Tibial artery (tissue), 4 donors: ENCODE results near the gene ZNF831.

ENCODE experiments used
- DNase-seq, 2 donors: peaks; one replicate each; pipeline ENCODE4 v3.0.0-alpha.2; 2019
- H3K27ac ChIP-seq, 2 donors: fragments of 200-600 bp; sonication (generic) in 1 of 2; 1 replicate in 1 of 2; 2 replicates in 1 of 2; pipeline ENCODE4 v1.5.1; 2018 to 2019; ENCODE audit warnings: mild to moderate bottlenecking in 1 of 2
- H3K27me3 ChIP-seq, 2 donors: fragments of 200-600 bp; sonication (generic) in 1 of 2; one replicate each; pipeline versions ENCODE4 v1.5.1 to v1.6.0; 2016 to 2019
- H3K36me3 ChIP-seq, 3 donors: fragments of 200-600 bp; sonication (generic) in 2 of 3; one replicate each; pipeline ENCODE4 v1.5.1; 2016 to 2019; ENCODE audit warnings: mild to moderate bottlenecking in 2 of 3
- H3K4me1 ChIP-seq, 4 donors: fragments of 200-600 bp; sonication (generic) in 2 of 4; 1 replicate in 3 of 4; 2 replicates in 1 of 4; pipeline ENCODE4 v1.5.1; 2016 to 2019
- H3K4me3 ChIP-seq, 2 donors: fragments of 200-600 bp; sonication (generic) in 1 of 2; 1 replicate in 1 of 2; 2 replicates in 1 of 2; pipeline ENCODE4 v1.5.1; 2018 to 2019; ENCODE audit warnings: mild to moderate bottlenecking in 2 of 2
- H3K9me3 ChIP-seq, 3 donors: fragments of 200-600 bp; sonication (generic) in 1 of 3; one replicate each; pipeline ENCODE4 v1.5.1; 2016 to 2019
- intact Hi-C: fragments of 100-400 bp; cut with DNase I; formaldehyde crosslinking; loops from one replicate; pipeline ENCODE4 v1.15.0; 2023; ENCODE audit warnings: low total_unique reads
- TF ChIP-seq, protein P1 (sequence below), 2 experiments: fragments of 200-600 bp in 1 of 2; fragments of 450-650 bp in 1 of 2; IDR thresholded peaks; one replicate each; pipeline ENCODE4 v1.5.1; 2017 to 2019; ENCODE audit warnings: antibody characterized with exemption in 2 of 2, mild to moderate bottlenecking in 1 of 2, moderate library complexity in 1 of 2

ZNF831 gene

DNA sequence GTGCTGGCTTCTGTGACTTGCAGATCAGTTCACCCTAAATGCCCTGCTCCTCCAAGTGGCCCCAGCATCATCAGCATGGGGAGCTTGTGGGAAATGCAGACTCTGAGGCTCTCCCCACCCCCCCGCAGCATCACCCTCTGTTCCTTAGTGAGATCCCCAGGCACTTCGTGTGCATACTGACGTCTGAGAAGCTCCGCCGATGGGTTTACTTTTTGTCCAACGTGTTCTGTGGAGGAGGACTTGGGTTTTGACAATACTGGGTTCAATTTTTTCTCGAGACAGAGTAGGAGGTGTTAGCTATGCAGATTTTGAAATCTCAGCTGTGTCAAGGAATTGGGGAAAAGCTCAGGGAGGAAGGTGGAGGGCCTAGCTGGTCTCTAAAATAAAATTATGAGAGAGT is 38.3 kb upstream of the ZNF831 start:
- no peak overlapping the region for H3K27ac ChIP-seq
- no peaks in the 10 kb centered on the region for H3K9me3 ChIP-seq
- no peak for DNase-seq
- H3K36me3 ChIP-seq, result no peaks in the 10 kb centered on the region
- H3K27me3 ChIP-seq, result peaks cover 0 to 21% of the 10 kb centered on the region in 2 donors
- TF ChIP-seq, protein P1, sequence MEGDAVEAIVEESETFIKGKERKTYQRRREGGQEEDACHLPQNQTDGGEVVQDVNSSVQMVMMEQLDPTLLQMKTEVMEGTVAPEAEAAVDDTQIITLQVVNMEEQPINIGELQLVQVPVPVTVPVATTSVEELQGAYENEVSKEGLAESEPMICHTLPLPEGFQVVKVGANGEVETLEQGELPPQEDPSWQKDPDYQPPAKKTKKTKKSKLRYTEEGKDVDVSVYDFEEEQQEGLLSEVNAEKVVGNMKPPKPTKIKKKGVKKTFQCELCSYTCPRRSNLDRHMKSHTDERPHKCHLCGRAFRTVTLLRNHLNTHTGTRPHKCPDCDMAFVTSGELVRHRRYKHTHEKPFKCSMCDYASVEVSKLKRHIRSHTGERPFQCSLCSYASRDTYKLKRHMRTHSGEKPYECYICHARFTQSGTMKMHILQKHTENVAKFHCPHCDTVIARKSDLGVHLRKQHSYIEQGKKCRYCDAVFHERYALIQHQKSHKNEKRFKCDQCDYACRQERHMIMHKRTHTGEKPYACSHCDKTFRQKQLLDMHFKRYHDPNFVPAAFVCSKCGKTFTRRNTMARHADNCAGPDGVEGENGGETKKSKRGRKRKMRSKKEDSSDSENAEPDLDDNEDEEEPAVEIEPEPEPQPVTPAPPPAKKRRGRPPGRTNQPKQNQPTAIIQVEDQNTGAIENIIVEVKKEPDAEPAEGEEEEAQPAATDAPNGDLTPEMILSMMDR (IDR thresholded peaks at IDR 0.05), result no peak
- intact Hi-C loops, result no loop called here
- no peak overlapping the region for H3K4me3 ChIP-seq
- no peaks in the 10 kb centered on the region for H3K4me1 ChIP-seq

DNA sequence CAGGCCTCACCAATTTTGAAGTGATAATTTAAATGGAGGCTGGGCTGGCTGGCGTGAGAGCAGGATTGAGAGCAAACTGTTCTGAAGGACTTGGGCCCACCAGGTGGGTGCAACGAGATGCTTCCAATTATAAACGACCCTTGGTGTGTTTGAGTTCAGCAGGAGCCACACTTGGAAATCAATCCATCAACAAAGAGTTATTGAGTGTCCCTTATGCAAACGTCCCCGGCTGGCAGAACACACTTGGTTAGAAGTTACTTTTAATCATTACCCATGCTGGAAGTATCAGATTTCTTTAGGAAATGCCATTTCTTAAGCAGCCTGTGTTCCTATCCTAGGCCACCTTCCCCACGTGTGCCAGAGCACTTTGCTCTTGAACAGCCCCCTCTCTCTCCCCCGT is 37.8 kb upstream of the ZNF831 start:
- intact Hi-C loops, result no loop called here
- Histone ChIP-seq H3K4me1 (no peaks in the 10 kb centered on the region), H3K36me3 (no peaks in the 10 kb centered on the region), H3K9me3 (no peaks in the 10 kb centered on the region), H3K27me3 (peaks cover 0 to 16% of the 10 kb centered on the region in 2 donors), H3K27ac (no peak overlapping the region), H3K4me3 (no peak overlapping the region)
- DNase-seq, result no peak
- TF ChIP-seq, protein P1 (IDR thresholded peaks at IDR 0.05), result no peak

DNA sequence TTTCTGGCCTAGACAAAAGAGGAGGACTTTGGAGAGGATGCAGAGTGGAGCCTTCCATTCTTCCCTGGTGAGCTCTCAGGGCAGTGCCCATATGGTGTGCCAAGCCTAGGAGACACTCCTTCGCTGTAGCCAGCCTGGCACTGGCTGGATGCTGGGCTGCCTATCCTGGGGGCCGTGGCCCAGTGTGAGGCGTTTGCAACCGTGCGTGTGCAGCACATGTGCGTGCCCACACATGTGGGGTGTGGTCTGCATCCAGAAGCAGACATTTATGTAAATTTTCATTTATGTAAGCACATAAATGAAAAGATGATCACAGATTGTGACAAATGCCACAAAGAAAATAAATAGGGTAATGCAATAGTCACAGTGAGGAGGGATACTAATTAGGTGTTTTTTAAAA is 35.8 kb upstream of the ZNF831 start:
- intact Hi-C loops, result no loop called here
- TF ChIP-seq, protein P1 (IDR thresholded peaks at IDR 0.05), result no peak
- H3K4me1 ChIP-seq, result no peaks in the 10 kb centered on the region
- DNase-seq, result no peak
- H3K27ac ChIP-seq, result no peak overlapping the region
- no peak overlapping the region for H3K4me3 ChIP-seq
- no peaks in the 10 kb centered on the region for H3K36me3 ChIP-seq
- H3K27me3 ChIP-seq, result peaks cover 0 to 5% of the 10 kb centered on the region in 2 donors
- no peaks in the 10 kb centered on the region for H3K9me3 ChIP-seq

DNA sequence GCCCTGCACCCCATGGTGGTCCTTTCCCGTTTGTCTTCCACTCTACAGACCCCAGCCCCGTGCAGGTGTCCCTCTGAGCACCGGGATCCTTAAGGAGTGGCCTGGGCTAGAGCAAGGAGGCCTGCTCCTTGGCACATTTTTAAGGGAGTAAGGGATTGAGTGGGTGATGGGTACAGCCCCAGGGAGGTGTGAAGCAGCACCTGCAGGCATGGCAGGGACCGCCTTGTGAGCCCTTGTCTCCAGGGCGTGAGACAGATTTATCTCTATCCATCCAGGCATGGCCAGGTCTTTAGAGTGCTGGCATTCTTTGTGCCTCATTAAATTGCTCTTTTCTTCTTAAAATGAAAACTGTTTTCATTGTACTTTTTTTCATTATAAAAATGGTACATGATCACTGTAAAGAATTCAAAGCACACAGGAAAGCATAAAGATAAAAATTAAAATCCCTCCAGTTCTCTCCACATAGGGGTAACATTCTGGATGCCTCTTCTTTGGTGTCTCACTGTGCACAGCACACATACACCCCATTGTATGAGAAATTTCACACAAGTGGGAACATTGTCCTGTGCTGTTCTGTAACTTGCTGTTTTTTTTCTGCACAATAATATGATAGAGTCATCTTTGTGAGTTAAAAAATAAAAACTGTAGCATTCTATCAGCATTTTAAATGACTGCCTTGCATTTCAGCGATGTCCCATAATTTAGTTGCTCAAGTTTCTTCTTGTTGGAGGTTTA is 31.9 kb upstream of the ZNF831 start:
- Histone ChIP-seq H3K9me3 (no peaks in the 10 kb centered on the region), H3K4me1 (no peaks in the 10 kb centered on the region), H3K36me3 (no peaks in the 10 kb centered on the region), H3K4me3 (no peak overlapping the region), H3K27me3 (peaks cover 0 to 2% of the 10 kb centered on the region in 2 donors), H3K27ac (no peak overlapping the region)
- intact Hi-C loops, result no loop called here
- TF ChIP-seq, protein P1 (IDR thresholded peaks at IDR 0.05), result no peak
- DNase-seq, result no peak

DNA sequence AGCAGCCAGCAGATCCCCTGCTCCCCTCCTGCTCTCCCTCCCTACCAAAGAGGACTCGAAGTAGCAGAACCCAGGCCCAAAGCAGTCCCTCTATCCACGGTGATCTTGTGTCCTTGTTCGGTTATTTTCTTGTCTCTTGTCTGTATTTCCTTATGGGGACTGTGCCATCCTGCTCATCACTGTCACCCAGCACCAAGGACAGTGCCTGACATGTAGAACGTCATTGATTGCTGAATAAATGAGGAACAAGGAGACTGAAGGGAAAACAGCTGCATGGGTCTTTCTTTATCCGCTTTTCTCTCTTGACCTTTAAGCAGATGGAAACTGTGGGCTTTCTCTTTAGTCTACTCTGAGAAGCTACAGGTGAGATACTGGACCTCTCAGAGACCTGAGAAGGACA is 29.4 kb upstream of the ZNF831 start:
- Histone ChIP-seq H3K27me3 (peaks cover 0 to 2% of the 10 kb centered on the region in 2 donors), H3K9me3 (no peaks in the 10 kb centered on the region)

More for the DNA sequence above, 29.4 kb upstream of the ZNF831 start:
- no peaks in the 10 kb centered on the region for H3K36me3 ChIP-seq
- no peaks in the 10 kb centered on the region for H3K4me1 ChIP-seq
- H3K4me3 ChIP-seq, result no peak overlapping the region
- H3K27ac ChIP-seq, result no peak overlapping the region
- TF ChIP-seq, protein P1 (IDR thresholded peaks at IDR 0.05), result no peak
- DNase-seq, result no peak
- intact Hi-C loops, result no loop called here
